HL-60 (cell line): ENCODE measurements around the gene SETBP1.

Experiments
- DNase-seq, 2 experiments: peaks; one replicate each; pipeline ENCODE4 v3.0.0-alpha.2; 2010 to 2020; ENCODE audit warnings: low read depth in 1 of 2, low spot score in 1 of 2
- H3K27ac ChIP-seq: fragments of 250-450 bp; sonication (Bioruptor Pico); replicated peaks from 2 replicates; pipeline ENCODE4 v1.5.1; 2020; ENCODE audit warnings: mild to moderate bottlenecking, moderate library complexity
- H3K27me3 ChIP-seq: fragments of 250-450 bp; sonication (Bioruptor Pico); 2 replicates; pipeline ENCODE4 v1.5.1; 2021; ENCODE audit warnings: mild to moderate bottlenecking, moderate library complexity; ENCODE audit not compliant: insufficient read depth, poor library complexity, severe bottlenecking
- H3K4me3 ChIP-seq: replicated peaks from 2 replicates; pipeline ENCODE4 v1.5.1; 2011; ENCODE audit warnings: mild to moderate bottlenecking, control low read depth, low read length; ENCODE audit not compliant: insufficient read depth
- GABPA ChIP-seq: IDR thresholded peaks from 2 replicates; pipeline ENCODE4 v1.6.1; 2012; ENCODE audit warnings: low read depth
- POLR2AphosphoS5 ChIP-seq: IDR thresholded peaks from 2 replicates; pipeline ENCODE4 v1.6.1; 2012; ENCODE audit warnings: low read depth
- SPI1 ChIP-seq: IDR thresholded peaks from 2 replicates; pipeline ENCODE4 v1.6.1; 2012; ENCODE audit warnings: low read depth, mild to moderate bottlenecking, borderline replicate concordance
- TF ChIP-seq, protein P1 (sequence below): IDR thresholded peaks from one replicate; pipeline ENCODE4 v1.5.1; 2011; ENCODE audit warnings: low read length, control low read depth, inconsistent platforms; ENCODE audit not compliant: insufficient read depth
- TF ChIP-seq, protein P2 (sequence below): IDR thresholded peaks from 2 replicates; pipeline ENCODE4 v1.6.1; 2012; ENCODE audit warnings: low read depth; ENCODE audit not compliant: insufficient replicate concordance

Gene SETBP1

DNA sequence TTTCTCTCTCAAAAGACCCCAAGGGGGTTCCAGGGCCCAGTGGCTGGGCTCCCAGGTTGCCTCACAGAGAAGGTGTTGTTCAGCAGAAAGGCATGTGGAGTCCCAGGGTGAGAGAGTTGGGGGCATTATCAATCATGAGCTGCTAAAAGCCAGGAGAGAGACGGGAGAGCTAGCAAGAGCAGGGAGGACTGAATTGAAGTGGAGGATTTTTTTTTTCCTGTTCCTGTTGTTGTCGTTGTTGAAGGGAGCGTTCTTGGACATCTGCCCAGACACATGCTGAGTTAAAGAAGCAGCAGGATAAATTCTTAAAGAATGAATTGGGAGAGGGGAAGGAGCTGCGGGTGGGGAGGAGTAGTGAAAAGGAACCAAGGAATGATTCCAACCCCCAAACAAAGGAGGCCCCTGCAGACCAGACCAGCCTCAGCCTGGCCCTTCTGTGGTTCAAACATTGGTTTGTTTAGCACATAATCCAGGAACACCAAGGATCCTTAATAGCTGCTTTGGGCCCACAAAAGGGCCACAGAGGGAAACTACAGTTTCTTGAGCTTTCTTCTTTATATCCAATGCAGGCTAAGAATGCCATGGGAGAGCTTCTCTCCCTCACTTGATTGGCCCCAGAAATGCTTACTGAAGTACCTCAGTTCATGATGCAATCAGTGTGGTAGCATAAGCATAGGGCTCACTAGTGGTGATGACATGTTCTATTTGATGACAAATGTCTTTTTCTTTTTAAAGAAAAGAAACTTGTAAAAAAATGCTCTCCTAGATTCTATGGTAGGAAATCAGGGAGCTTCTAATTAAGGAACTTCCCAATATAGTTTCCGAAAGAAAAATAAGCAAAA, 146.0 kb downstream of the SETBP1 start:
- H3K27ac ChIP-seq: no peak overlapping the region
- DNase-seq: no peak
- H3K27me3 ChIP-seq: peaks cover 13% of the 10 kb centered on the region

DNA sequence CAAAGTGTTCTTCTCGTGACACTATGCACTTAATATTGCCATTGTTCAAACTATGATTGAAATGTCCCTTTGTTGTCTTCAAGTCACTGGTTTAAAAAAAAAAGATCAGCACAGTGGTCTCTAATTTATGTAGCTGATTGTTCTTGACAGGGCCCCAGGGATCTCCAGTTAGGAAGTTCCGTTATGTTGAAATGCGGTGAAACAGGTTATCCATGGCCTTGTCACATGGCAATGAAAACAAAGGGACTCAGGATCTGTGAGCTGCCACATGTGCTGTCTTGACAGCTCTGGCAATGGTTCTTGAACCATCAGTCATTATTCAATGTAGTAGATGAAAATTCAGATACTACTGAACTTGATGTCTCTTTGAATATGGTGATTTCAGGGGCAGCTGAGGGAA, 147.4 kb downstream of the SETBP1 start:
- no peak for DNase-seq
- TF ChIP-seq SPI1: no peak
- no peak for TF ChIP-seq POLR2AphosphoS5
- TF ChIP-seq, protein P1, sequence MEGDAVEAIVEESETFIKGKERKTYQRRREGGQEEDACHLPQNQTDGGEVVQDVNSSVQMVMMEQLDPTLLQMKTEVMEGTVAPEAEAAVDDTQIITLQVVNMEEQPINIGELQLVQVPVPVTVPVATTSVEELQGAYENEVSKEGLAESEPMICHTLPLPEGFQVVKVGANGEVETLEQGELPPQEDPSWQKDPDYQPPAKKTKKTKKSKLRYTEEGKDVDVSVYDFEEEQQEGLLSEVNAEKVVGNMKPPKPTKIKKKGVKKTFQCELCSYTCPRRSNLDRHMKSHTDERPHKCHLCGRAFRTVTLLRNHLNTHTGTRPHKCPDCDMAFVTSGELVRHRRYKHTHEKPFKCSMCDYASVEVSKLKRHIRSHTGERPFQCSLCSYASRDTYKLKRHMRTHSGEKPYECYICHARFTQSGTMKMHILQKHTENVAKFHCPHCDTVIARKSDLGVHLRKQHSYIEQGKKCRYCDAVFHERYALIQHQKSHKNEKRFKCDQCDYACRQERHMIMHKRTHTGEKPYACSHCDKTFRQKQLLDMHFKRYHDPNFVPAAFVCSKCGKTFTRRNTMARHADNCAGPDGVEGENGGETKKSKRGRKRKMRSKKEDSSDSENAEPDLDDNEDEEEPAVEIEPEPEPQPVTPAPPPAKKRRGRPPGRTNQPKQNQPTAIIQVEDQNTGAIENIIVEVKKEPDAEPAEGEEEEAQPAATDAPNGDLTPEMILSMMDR: no peak
- TF ChIP-seq GABPA: no peak
- TF ChIP-seq, protein P2, sequence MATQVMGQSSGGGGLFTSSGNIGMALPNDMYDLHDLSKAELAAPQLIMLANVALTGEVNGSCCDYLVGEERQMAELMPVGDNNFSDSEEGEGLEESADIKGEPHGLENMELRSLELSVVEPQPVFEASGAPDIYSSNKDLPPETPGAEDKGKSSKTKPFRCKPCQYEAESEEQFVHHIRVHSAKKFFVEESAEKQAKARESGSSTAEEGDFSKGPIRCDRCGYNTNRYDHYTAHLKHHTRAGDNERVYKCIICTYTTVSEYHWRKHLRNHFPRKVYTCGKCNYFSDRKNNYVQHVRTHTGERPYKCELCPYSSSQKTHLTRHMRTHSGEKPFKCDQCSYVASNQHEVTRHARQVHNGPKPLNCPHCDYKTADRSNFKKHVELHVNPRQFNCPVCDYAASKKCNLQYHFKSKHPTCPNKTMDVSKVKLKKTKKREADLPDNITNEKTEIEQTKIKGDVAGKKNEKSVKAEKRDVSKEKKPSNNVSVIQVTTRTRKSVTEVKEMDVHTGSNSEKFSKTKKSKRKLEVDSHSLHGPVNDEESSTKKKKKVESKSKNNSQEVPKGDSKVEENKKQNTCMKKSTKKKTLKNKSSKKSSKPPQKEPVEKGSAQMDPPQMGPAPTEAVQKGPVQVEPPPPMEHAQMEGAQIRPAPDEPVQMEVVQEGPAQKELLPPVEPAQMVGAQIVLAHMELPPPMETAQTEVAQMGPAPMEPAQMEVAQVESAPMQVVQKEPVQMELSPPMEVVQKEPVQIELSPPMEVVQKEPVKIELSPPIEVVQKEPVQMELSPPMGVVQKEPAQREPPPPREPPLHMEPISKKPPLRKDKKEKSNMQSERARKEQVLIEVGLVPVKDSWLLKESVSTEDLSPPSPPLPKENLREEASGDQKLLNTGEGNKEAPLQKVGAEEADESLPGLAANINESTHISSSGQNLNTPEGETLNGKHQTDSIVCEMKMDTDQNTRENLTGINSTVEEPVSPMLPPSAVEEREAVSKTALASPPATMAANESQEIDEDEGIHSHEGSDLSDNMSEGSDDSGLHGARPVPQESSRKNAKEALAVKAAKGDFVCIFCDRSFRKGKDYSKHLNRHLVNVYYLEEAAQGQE: no peak
- Histone ChIP-seq H3K27me3 (peaks cover 13% of the 10 kb centered on the region), H3K27ac (no peak overlapping the region), H3K4me3 (no peak overlapping the region)

More for the DNA sequence above, 146.0 kb downstream of the SETBP1 start:
- TF ChIP-seq, protein P2: no peak
- TF ChIP-seq POLR2AphosphoS5 (no peak), SPI1 (no peak), GABPA (no peak)
- TF ChIP-seq, protein P1: no peak
- H3K4me3 ChIP-seq: no peak overlapping the region

DNA sequence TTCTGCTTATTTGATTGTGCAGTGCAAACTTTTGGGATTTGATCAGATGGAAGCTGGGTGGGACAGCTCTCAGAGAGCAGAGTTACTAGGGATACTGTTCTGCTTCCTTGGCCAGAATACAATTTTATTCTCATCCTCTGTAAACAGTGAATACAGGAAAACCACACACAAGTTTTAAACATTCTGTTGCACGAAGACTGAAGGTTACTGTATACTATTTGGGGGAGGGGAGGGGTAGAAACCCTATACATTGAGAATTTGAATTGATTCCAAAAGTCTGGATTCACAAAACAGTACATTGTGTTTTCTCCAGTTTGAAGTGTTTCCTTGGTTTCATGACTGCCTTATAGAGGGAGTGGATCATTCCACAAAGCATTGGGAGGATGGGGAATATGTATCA, 149.9 kb downstream of the SETBP1 start:
- no peak for TF ChIP-seq GABPA
- TF ChIP-seq, protein P2: no peak
- no peak for TF ChIP-seq POLR2AphosphoS5
- TF ChIP-seq SPI1: no peak
- H3K4me3 ChIP-seq: no peak overlapping the region
- no peak for DNase-seq
- H3K27me3 ChIP-seq: peaks cover 9% of the 10 kb centered on the region
- H3K27ac ChIP-seq: no peak overlapping the region
